CD8-positive, alpha-beta memory T cell (primary cell): ENCODE results near the gene TYW1. TPM values are rescaled to one million over a fixed set of nuclear protein-coding genes. Genes with fewer than 3 reads are reported as not detected.
"Not testable (repeated sequence)": the region's sequence is repeated elsewhere in the genome, so short reads cannot be mapped to it uniquely, and the experiment has no call there.

Experiments
- CTCF ChIA-PET: fragments of 350-600 bp; sonication (Branson Sonifier 250); formaldehyde crosslinking; loops from one replicate; lab custom pipeline; 2021; ENCODE audit warnings: antibody characterized with exemption; lab: Charles Lee
- POLR2A ChIA-PET: fragments of 350-600 bp; sonication (Branson Sonifier 250); formaldehyde crosslinking; loops from one replicate; lab custom pipeline; 2021; ENCODE audit warnings: antibody characterized with exemption; lab: Charles Lee
- DNase-seq, 5 donors: peaks; one replicate each; pipeline versions ENCODE4 v3.0.0 to v3.0.0-alpha.2; 2020 to 2022; ENCODE audit warnings: mixed read lengths in 1 of 5
- H3K27ac ChIP-seq: one replicate; pipeline ENCODE4 v1.7.0; 2013; ENCODE audit warnings: low read depth, mild to moderate bottlenecking, low read length, moderate library complexity
- H3K27me3 ChIP-seq: 2 replicates; pipeline ENCODE4 v1.7.0; 2013; ENCODE audit warnings: low read length, mild to moderate bottlenecking; ENCODE audit not compliant: insufficient read depth, poor library complexity, severe bottlenecking
- H3K36me3 ChIP-seq: 2 replicates; pipeline ENCODE4 v1.7.0; 2013; ENCODE audit warnings: mild to moderate bottlenecking, low read length, moderate library complexity; ENCODE audit not compliant: insufficient read depth
- H3K4me1 ChIP-seq: 2 replicates; pipeline ENCODE4 v1.7.0; 2013; ENCODE audit warnings: mild to moderate bottlenecking, low read length, moderate library complexity; ENCODE audit not compliant: insufficient read depth
- H3K4me3 ChIP-seq: 2 replicates; pipeline ENCODE4 v1.7.0; 2013; ENCODE audit warnings: mild to moderate bottlenecking, low read length
- H3K9me3 ChIP-seq: 2 replicates; pipeline ENCODE4 v1.7.0; 2013; ENCODE audit warnings: mild to moderate bottlenecking, low read length
- H3K27ac Mint-ChIP-seq, 8 donors: one replicate each; pipeline ENCODE4 v1.8.0; 2020 to 2021; ENCODE audit warnings: mixed read lengths in 8 of 8, mild to moderate bottlenecking in 6 of 8, inconsistent platforms in 3 of 8, moderate library complexity in 3 of 8
- H3K27me3 Mint-ChIP-seq, 2 donors: one replicate each; pipeline ENCODE4 v1.8.0; 2020 to 2021; ENCODE audit warnings: mixed read lengths in 2 of 2, mild to moderate bottlenecking in 1 of 2, moderate library complexity in 1 of 2
- H3K36me3 Mint-ChIP-seq, 3 donors: one replicate each; pipeline ENCODE4 v1.8.0; 2020 to 2021; ENCODE audit warnings: mixed read lengths in 3 of 3, inconsistent platforms in 1 of 3, mild to moderate bottlenecking in 1 of 3
- H3K4me1 Mint-ChIP-seq, 3 donors: one replicate each; pipeline ENCODE4 v1.8.0; 2020 to 2021; ENCODE audit warnings: mixed read lengths in 3 of 3, inconsistent platforms in 1 of 3, mild to moderate bottlenecking in 1 of 3
- H3K4me3 Mint-ChIP-seq, 7 donors: one replicate each; pipeline ENCODE4 v1.8.0; 2020 to 2021; ENCODE audit warnings: mixed read lengths in 7 of 7, mild to moderate bottlenecking in 6 of 7, moderate library complexity in 4 of 7, inconsistent platforms in 2 of 7
- H3K9me3 Mint-ChIP-seq, 5 donors: one replicate each; pipeline ENCODE4 v1.8.0; 2020 to 2022; ENCODE audit warnings: mixed read lengths in 5 of 5, mild to moderate bottlenecking in 3 of 5, moderate library complexity in 2 of 5, inconsistent platforms in 1 of 5
- polyA plus RNA-seq: library from polyadenylated mRNA; unstranded; fragments of 300-500 nt; fragmentation: Illumina TruSeq; gene quantifications from one replicate; pipeline ENCODE4 v1.2.3, GENCODE V29; 2021
- total RNA-seq, 2 experiments: library from RNA; stranded (reverse); gene quantifications; one replicate each; pipeline ENCODE4 v1.2.3, GENCODE V29; 2021

Gene TYW1
- total and polyA plus RNA-seq, 3 experiments from 2014 or later: 20.2 to 26.5 (median 21.5) TPM

- H3K9me3 ChIP-seq, H3K4me1 ChIP-seq, H3K4me3 ChIP-seq, POLR2A ChIA-PET, H3K27me3 Mint-ChIP-seq, H3K27ac ChIP-seq, H3K4me3 Mint-ChIP-seq, H3K4me1 Mint-ChIP-seq, H3K27me3 ChIP-seq, H3K9me3 Mint-ChIP-seq, CTCF ChIA-PET, H3K36me3 ChIP-seq: not testable (repeated sequence)
- peak in 2 of 5 donors; percentile 18 to 30 for DNase-seq
- Mint-ChIP-seq H3K36me3 (peaks cover 13 to 24% (median 17%) of the 10 kb centered on the region in 3 donors), H3K27ac (peak overlapping the region in 2 of 8 donors; percentile 3 to 9)
Measured at GRCh38 chr7:67260166-67260586, 263.5 kb downstream of the TYW1 start.

DNA sequence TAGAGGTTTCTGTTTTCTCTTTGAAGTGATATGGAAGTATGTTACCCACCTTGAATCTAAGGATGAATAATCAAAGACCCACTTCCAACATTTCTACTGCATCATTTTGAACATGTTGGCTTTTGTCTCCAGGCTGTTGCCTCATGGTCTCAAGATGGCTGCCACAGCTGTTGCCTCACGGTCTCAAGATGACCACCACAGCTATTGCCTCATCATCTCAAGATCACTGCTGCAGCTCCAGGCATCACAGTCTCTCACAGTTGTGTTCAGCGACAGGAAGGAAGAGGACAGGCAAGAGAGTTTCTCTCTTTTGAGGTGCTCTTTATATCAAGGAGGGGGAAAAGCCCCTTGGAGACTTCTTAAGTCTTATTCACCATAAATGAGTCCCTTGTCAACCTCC is 267.4 kb downstream of the TYW1 start:
- peaks cover 15 to 17% (median 17%) of the 10 kb centered on the region in 3 donors for H3K36me3 Mint-ChIP-seq
- DNase-seq, POLR2A ChIA-PET, H3K4me3 ChIP-seq, H3K27ac ChIP-seq, H3K27me3 Mint-ChIP-seq, H3K9me3 ChIP-seq, H3K36me3 ChIP-seq, CTCF ChIA-PET, H3K4me1 ChIP-seq, H3K4me1 Mint-ChIP-seq, H3K9me3 Mint-ChIP-seq, H3K4me3 Mint-ChIP-seq, H3K27me3 ChIP-seq, H3K27ac Mint-ChIP-seq: not testable (repeated sequence)

GRCh38 chr7:67266070-67266469 is 269.4 kb downstream of the TYW1 start:
- H3K4me1 ChIP-seq, POLR2A ChIA-PET, H3K9me3 Mint-ChIP-seq, H3K27ac ChIP-seq, CTCF ChIA-PET, DNase-seq, H3K36me3 ChIP-seq, H3K27me3 Mint-ChIP-seq, H3K9me3 ChIP-seq, H3K4me3 ChIP-seq, H3K4me3 Mint-ChIP-seq, H3K4me1 Mint-ChIP-seq, H3K27me3 ChIP-seq: not testable (repeated sequence)
- H3K27ac Mint-ChIP-seq: peak overlapping the region in 2 of 8 donors; percentile 26 to 54
- H3K36me3 Mint-ChIP-seq: peaks cover 10 to 17% (median 15%) of the 10 kb centered on the region in 3 donors

DNA sequence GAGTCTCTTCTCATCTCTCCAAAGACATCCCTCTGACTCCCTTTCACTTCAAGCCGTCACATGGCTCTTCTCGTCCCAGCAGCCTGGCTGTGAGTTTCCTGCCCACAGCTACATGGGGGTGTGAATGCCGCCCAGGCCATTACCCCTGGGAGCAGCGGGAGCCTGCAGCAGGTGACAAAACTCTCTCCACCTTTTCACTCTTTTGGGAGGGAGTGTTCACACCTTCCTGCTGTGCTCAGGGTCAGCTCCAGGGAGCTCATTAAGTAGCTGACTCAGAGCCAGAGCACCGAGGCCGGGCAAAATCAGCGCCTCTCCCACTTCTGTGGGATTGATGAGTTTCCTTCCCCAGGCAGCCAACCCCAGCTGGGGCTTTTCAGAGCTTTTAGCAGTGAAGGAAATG is 271.3 kb downstream of the TYW1 start:
- H3K4me1 Mint-ChIP-seq: peaks cover 0 to 1% (median 0%) of the 10 kb centered on the region in 3 donors
- H3K4me3 Mint-ChIP-seq: no peak overlapping the region
- H3K9me3 ChIP-seq: no peaks in the 10 kb centered on the region
- no peaks in the 10 kb centered on the region for H3K36me3 ChIP-seq
- no peaks in the 10 kb centered on the region for H3K27me3 ChIP-seq
- peaks cover 5 to 17% (median 10%) of the 10 kb centered on the region in 3 donors for H3K36me3 Mint-ChIP-seq
- no peaks in the 10 kb centered on the region for H3K4me1 ChIP-seq
- ChIA-PET POLR2A (interaction anchor here (0.6 kb wide), 1 partner anchor 1517 kb away, joined by 4 read pairs; no protein-coding TSS in a partner anchor), CTCF (no interaction called here)
- H3K27ac ChIP-seq: no peak overlapping the region
- no peak for DNase-seq
- no peak overlapping the region for H3K27ac Mint-ChIP-seq
- H3K4me3 ChIP-seq: no peak overlapping the region
- H3K27me3 Mint-ChIP-seq: peaks cover 0 to 2% of the 10 kb centered on the region in 2 donors
- H3K9me3 Mint-ChIP-seq: peaks cover 0 to 2% (median 0%) of the 10 kb centered on the region in 5 donors

DNA sequence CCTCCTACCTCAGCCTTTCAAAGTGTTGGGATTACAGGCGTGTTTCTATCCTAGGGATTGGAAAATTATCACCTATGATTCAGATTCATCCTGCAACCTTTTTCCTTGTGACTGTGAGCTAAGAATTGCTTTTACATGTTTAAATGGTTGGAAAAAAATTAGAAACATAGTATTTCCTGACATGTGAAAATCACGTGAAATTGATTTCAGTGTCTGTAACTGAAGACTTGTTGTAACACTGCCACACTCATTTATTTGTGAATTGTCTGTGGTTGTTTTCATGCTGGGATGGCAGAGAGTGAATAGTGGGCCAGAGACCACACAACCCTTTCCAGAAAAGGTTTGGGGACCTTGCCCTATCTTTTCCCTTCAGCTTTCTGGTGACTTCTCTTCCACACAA is 273.3 kb downstream of the TYW1 start:
- H3K36me3 ChIP-seq, H3K27me3 Mint-ChIP-seq, H3K27ac ChIP-seq, DNase-seq, H3K4me3 ChIP-seq, H3K9me3 ChIP-seq, POLR2A ChIA-PET, H3K9me3 Mint-ChIP-seq, H3K4me1 Mint-ChIP-seq, H3K27me3 ChIP-seq, H3K4me3 Mint-ChIP-seq, H3K36me3 Mint-ChIP-seq, H3K4me1 ChIP-seq, CTCF ChIA-PET: not testable (repeated sequence)
- H3K27ac Mint-ChIP-seq: peak overlapping the region in 1 of 8 donors; percentile 48

Other genes starting within 250 kb of the TYW1 start
- 10 to 100 TPM; 85.8 to 91.6 TPM for gene TMEM248, start 75.6 kb upstream of the TYW1 start, total RNA-seq
- 129 TPM for gene TMEM248, start 75.6 kb upstream of the TYW1 start, polyA plus RNA-seq
- 10 to 100 TPM; 91.6 to 92.0 TPM for gene SBDS, start 1.2 kb upstream of the TYW1 start, total RNA-seq
- 79.5 TPM for gene SBDS, start 1.2 kb upstream of the TYW1 start, polyA plus RNA-seq